Loucy (cell line): ENCODE results near the gene SIPA1L3.

Experiments
- EZH2phosphoT487 ChIP-seq: fragments of 200-600 bp; IDR thresholded peaks from 2 replicates; pipeline ENCODE4 v1.6.1; 2018; ENCODE audit warnings: antibody characterized with exemption, mild to moderate bottlenecking, moderate library complexity, borderline replicate concordance
- TF ChIP-seq, protein P1 (sequence below): fragments of 200-600 bp; sonication (generic); conservative IDR thresholded peaks from 2 replicates; pipeline ENCODE4 v1.5.1; 2014; ENCODE audit warnings: mild to moderate bottlenecking, antibody characterized with exemption, low read length

DNA sequence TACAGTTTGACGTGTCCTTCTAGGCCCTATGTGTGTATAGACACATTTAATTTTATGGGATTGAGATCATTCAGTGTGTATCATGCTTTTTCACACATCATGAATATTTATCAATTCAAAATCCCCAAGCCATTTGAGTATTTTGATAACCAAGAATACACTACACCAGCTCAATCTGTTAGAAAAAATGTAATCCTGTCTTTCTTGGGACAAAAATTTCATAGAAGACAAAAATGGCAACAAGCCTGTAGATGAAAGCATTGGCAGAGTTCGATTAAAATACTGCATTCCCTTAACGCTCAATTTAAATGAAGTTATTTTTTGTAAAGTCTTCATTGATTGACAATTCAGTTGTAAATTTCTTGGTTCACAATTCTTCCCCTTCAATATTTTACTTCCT is 42.5 kb upstream of the SIPA1L3 start:
- TF ChIP-seq, protein P1, sequence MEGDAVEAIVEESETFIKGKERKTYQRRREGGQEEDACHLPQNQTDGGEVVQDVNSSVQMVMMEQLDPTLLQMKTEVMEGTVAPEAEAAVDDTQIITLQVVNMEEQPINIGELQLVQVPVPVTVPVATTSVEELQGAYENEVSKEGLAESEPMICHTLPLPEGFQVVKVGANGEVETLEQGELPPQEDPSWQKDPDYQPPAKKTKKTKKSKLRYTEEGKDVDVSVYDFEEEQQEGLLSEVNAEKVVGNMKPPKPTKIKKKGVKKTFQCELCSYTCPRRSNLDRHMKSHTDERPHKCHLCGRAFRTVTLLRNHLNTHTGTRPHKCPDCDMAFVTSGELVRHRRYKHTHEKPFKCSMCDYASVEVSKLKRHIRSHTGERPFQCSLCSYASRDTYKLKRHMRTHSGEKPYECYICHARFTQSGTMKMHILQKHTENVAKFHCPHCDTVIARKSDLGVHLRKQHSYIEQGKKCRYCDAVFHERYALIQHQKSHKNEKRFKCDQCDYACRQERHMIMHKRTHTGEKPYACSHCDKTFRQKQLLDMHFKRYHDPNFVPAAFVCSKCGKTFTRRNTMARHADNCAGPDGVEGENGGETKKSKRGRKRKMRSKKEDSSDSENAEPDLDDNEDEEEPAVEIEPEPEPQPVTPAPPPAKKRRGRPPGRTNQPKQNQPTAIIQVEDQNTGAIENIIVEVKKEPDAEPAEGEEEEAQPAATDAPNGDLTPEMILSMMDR = no peak
- TF ChIP-seq EZH2phosphoT487 = no peak
